WI38 (cell line): ENCODE data around the gene ALDH9A1.
A peak's percentile ranks its signal among the peaks of the same experiment; 100 is the strongest.
"Not testable (repeated sequence)": the region's sequence is repeated elsewhere in the genome, so short reads cannot be mapped to it uniquely, and the experiment has no call there.

Experiments
- H3K4me3 ChIP-seq: 2 replicates; pipeline ENCODE4 v1.5.1; 2011; ENCODE audit warnings: low read depth, mild to moderate bottlenecking, control low read depth, low read length
- CTCF ChIP-seq: IDR thresholded peaks from 2 replicates; pipeline ENCODE4 v1.5.1; 2012; ENCODE audit warnings: low read depth, mild to moderate bottlenecking, control low read depth, low read length

ALDH9A1 gene

GRCh38 chr1:165726841-165727240 lies 28.5 kb upstream of the ALDH9A1 start:
- TF ChIP-seq CTCF = no peak
- H3K4me3 ChIP-seq = no peak overlapping the region

DNA sequence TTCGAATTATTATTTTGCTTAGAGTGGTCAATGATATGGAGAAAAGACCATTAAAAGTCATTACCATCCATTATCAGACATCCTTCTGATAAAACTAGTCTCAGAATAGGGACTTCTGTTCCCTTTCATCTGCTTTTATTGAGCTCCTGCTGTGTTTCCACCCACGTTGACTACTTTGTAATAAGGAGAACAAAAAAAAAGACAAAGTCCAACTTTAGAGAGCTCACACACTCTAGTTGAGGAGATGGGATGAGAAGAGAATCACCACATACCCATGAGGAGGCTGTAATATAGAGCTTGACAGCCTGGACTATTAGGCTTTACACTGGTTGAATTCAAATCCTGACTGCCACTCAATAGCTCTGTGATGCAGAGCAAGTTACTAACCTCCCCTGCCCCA lies 27.8 kb upstream of the ALDH9A1 start:
- H3K4me3 ChIP-seq = no peak overlapping the region
- TF ChIP-seq CTCF = no peak

- peak; percentile 66 for TF ChIP-seq CTCF
- no peak overlapping the region for H3K4me3 ChIP-seq
These were observed 19.7 kb upstream of the ALDH9A1 start for GRCh38 chr1:165717918-165718515.

DNA sequence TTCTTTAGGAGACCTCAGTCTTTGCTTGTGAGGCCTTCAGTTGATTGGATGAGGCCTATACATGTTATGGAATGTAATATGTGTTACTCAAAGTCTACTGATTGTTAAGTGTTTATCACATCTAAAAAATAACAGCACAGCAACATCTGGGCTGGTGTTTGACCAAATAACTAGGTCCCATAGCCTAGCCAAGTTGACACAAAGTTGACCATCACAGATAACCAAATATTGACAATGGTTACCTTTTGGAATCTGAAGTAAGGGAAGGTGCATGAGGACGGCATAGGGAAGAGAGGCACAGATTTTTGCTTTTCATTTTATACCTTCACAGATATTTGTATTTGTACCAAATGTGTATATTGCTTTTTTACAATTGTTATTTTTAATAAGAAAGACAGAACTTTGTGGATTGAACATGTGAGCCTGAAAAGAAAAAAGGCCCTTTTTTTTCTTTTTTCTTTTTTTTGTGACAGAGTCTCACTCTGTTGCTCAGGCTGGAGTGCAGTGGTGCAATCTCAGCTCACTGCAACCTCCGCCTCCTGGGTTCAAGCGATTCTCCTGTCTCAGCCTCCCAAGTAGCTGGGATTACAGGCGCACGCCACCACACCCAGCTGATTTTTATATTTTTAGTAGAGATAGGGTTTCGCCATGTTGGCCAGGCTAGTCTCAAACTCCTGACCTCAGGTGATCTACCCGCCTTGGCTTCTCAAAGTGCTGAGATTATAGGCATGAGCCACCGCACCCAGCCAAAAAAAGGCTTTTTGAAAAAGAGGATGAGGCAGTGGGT lies 18.1 kb upstream of the ALDH9A1 start:
- H3K4me3 ChIP-seq = not testable (repeated sequence)

- no peak overlapping the region for H3K4me3 ChIP-seq
- no peak for TF ChIP-seq CTCF
These were observed 14.4 kb upstream of the ALDH9A1 start for GRCh38 chr1:165712764-165713163.

DNA sequence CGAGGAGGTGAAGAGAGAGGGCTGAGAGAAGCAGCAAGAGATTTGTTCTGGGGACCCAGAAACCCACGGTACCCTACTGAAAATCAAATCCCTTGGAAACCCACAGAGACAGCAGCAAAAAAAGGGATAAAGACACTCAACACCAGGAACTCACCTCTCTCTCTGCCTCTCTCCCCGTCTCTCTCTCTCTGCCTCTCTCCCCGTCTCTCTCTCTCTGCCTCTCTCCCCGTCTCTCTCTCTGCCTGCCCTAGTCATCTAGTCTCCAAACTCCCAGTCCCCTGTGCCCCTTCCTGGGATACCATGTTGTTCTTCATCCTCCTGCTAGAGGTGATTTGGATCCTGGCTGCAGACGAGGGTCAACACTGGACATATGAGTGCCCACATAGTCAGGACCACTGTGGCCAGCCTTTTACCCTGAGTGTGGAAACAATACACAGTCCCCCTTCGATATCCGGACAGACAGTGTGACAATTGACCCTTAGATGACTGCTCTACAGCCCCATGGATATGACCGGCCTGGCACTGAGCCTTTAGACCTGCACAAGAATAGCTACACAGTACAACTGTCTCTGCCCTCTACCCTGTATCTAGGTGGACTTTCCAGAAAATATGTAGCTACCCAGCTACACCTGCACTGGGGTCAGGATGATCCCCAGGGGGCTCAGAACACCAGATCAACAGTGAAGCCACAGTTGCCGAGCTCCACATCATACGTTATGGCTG lies 9.8 kb upstream of the ALDH9A1 start:
- H3K4me3 ChIP-seq = no peak overlapping the region
- TF ChIP-seq CTCF = no peak

- H3K4me3 ChIP-seq = no peak overlapping the region
- no peak for TF ChIP-seq CTCF
These were observed 5.3 kb upstream of the ALDH9A1 start for GRCh38 chr1:165703648-165704047.

- H3K4me3 ChIP-seq = not testable (repeated sequence)
These were observed 3.6 kb upstream of the ALDH9A1 start for GRCh38 chr1:165701922-165702321.
